HepG2 (cell line): ENCODE data around the gene FOLR1. TPM values are rescaled to one million over a fixed set of nuclear protein-coding genes. Genes with fewer than 3 reads are reported as not detected.
"Not testable (repeated sequence)": the region's sequence is repeated elsewhere in the genome, so short reads cannot be mapped to it uniquely, and the experiment has no call there.

Source experiments
- ATAC-seq: fragments of 200-7000 bp; cut with Tn5 transposase; 3 replicates; pipeline ENCODE4 v1.9.1; 2020; ENCODE audit warnings: mild to moderate bottlenecking, moderate library complexity
- BruUV-seq: library from RNA; stranded (reverse); fragments of 400-500 nt; replicated peaks from 2 replicates; lab custom pipeline; 2021; lab: Mats Ljungman, UMichigan
- CTCF ChIA-PET: fragments of 300-600 bp; formaldehyde crosslinking; extraction: SDS; loops from one replicate; lab custom pipeline; 2021; ENCODE audit warnings: low total read pairs, inconsistent platforms, low intra/inter-chr PET ratio; lab: Yijun Ruan, JAX
- POLR2A ChIA-PET: fragments of 350-600 bp; sonication (Branson Sonifier 250); formaldehyde crosslinking; loops from one replicate; lab custom pipeline; 2020; ENCODE audit warnings: antibody characterized with exemption, inconsistent platforms; lab: Yijun Ruan, JAX
- DNase-seq: peaks from one replicate; pipeline ENCODE4 v3.0.0-alpha.2; 2015; ENCODE audit warnings: low spot score
- FAIRE-seq: peaks from 3 replicates; lab custom pipeline; 2011; peaks lifted over from hg19 to GRCh38; lab: Jason Lieb, UNC
- H2AFZ ChIP-seq: one replicate; pipeline ENCODE4 v1.6.1; 2011; ENCODE audit warnings: low read length, inconsistent platforms
- H3K27ac ChIP-seq: fragments of 300-600 bp; 3 replicates; pipeline ENCODE4 v1.8.0; 2011; ENCODE audit warnings: mixed run types, mild to moderate bottlenecking, mixed read lengths, low read length, inconsistent platforms; ENCODE audit not compliant: insufficient read depth; ENCODE audit errors: extremely low read length
- H3K27me3 ChIP-seq, 2 experiments: fragments of 200-600 bp in 1 of 2; 2 replicates in 1 of 2; 3 replicates in 1 of 2; pipeline versions ENCODE4 v1.6.0 to v1.8.0; 2011; ENCODE audit warnings: low read length in 2 of 2, mild to moderate bottlenecking in 2 of 2, moderate library complexity in 2 of 2, inconsistent platforms in 1 of 2; ENCODE audit not compliant: insufficient read depth in 2 of 2, control insufficient read depth in 1 of 2
- H3K36me3 ChIP-seq, 2 experiments: fragments of 200-600 bp in 1 of 2; replicated peaks in 1 of 2; 2 replicates in 1 of 2; 3 replicates in 1 of 2; pipeline versions ENCODE4 v1.5.1 to v1.8.0; 2011; ENCODE audit warnings: low read length in 2 of 2, inconsistent platforms in 1 of 2; ENCODE audit not compliant: insufficient read depth in 2 of 2, control insufficient read depth in 1 of 2
- H3K4me1 ChIP-seq: 2 replicates; pipeline ENCODE4 v1.5.1; 2012; ENCODE audit warnings: low read length, inconsistent platforms; ENCODE audit not compliant: insufficient read depth
- H3K4me2 ChIP-seq: 2 replicates; pipeline ENCODE4 v1.6.0; 2011; ENCODE audit warnings: low read depth, low read length, inconsistent platforms
- H3K4me3 ChIP-seq, 3 experiments: fragments of 200-600 bp in 1 of 3; sonication (generic), shearing (Covaris generic) in 1 of 3; replicated peaks in 1 of 3; 2 replicates each; pipeline ENCODE4 v1.5.1; 2011 to 2016; ENCODE audit warnings: low read length in 3 of 3, inconsistent platforms in 2 of 3, low read depth in 2 of 3, mild to moderate bottlenecking in 2 of 3, control low read depth in 1 of 3, mixed read lengths in 1 of 3; ENCODE audit not compliant: insufficient read depth in 1 of 3
- H3K79me2 ChIP-seq: one replicate; pipeline ENCODE4 v1.6.1; 2011; ENCODE audit warnings: low read length, inconsistent platforms; ENCODE audit not compliant: insufficient read depth
- H3K9ac ChIP-seq: 2 replicates; pipeline ENCODE4 v1.6.0; 2011; ENCODE audit warnings: mild to moderate bottlenecking, low read depth, low read length, inconsistent platforms; ENCODE audit not compliant: insufficient read depth
- H3K9me3 ChIP-seq: 2 replicates; pipeline ENCODE4 v1.5.1; 2012; ENCODE audit warnings: mild to moderate bottlenecking, low read length
- H4K20me1 ChIP-seq: 2 replicates; pipeline ENCODE4 v1.6.0; 2011; ENCODE audit warnings: inconsistent platforms, mild to moderate bottlenecking, low read length, moderate library complexity; ENCODE audit not compliant: insufficient read depth
- CTCF ChIP-seq: sonication (generic); formaldehyde crosslinking; IDR thresholded peaks from 2 replicates; pipeline ENCODE4 v1.5.0; 2020; ENCODE audit warnings: mild to moderate bottlenecking, missing genetic modification reagents, moderate library complexity
- EZH2 ChIP-seq: conservative IDR thresholded peaks from 2 replicates; pipeline ENCODE4 v1.6.1; 2012; ENCODE audit warnings: mild to moderate bottlenecking, low read depth, low read length, moderate library complexity
- SMAD3 ChIP-seq: sonication (generic); formaldehyde crosslinking; IDR thresholded peaks from 2 replicates; pipeline ENCODE4 v1.4.0; 2020; ENCODE audit warnings: missing genetic modification reagents
- SOX6 ChIP-seq, 2 experiments: fragments of 450-650 bp in 1 of 2; sonication (generic) in 1 of 2; formaldehyde crosslinking in 1 of 2; IDR thresholded peaks; 2 replicates each; pipeline versions ENCODE4 v1.4.0 to v1.6.1; 2017 to 2020; ENCODE audit warnings: antibody characterized with exemption in 1 of 2, mild to moderate bottlenecking in 1 of 2, missing genetic modification reagents in 1 of 2
- STAG1 ChIP-seq: sonication (generic); formaldehyde crosslinking; IDR thresholded peaks from 2 replicates; pipeline ENCODE4 v1.4.0; 2020; ENCODE audit warnings: missing genetic modification reagents
- TAF1 ChIP-seq: sonication (generic); formaldehyde crosslinking; IDR thresholded peaks from 2 replicates; pipeline ENCODE4 v1.4.0; 2020; ENCODE audit warnings: missing genetic modification reagents
- WGBS: methylation state at CpG from one replicate; pipeline ENCODE4 v1.1.6; 2017; ENCODE audit warnings: low lambda C conversion rate; 5-methylcytosine and 5-hydroxymethylcytosine counted together
- in situ Hi-C: cut with HindIII; loops from 2 replicates; pipeline ENCODE4 v1.10.0; 2017; ENCODE audit warnings: low pct_unique_long_range_greater_than_20kb; ENCODE audit not compliant: extremely low pct_ligation_motif_present
- intact Hi-C: fragments of 100-400 bp; cut with micrococcal nuclease; formaldehyde crosslinking; loops from one replicate; pipeline ENCODE4 v1.10.0; 2022; ENCODE audit not compliant: unreplicated experiment
- polyA plus RNA-seq, 8 experiments: library from polyadenylated mRNA; depleted of rRNA in 3 of 8; stranded (reverse) in 7 of 8; unstranded in 1 of 8; fragments of >200 nt; fragmentation: Illumina TruSeq in 4 of 8; extraction: Trizol in 4 of 8; gene quantifications; 2 replicates each; pipeline versions ENCODE4 v1.2.1 to v1.2.3, GENCODE V29; 2011 to 2016; ENCODE audit warnings: low read depth in 4 of 8, missing spikeins in 1 of 8, mixed read lengths in 1 of 8; ENCODE audit not compliant: insufficient read depth in 1 of 8
- total RNA-seq, 5 experiments: library from RNA; depleted of rRNA; stranded (reverse); fragments of >200 nt; fragmentation: Illumina TruSeq; extraction: Trizol; gene quantifications; 2 replicates each; pipeline ENCODE4 v1.2.3, GENCODE V29; 2016; ENCODE audit warnings: low read depth in 1 of 5
- TF ChIP-seq, protein P1 (sequence below): sonication (generic); formaldehyde crosslinking; IDR thresholded peaks from 2 replicates; pipeline ENCODE4 v1.4.0; 2020; ENCODE audit warnings: missing genetic modification reagents
- TF ChIP-seq, protein P2 (sequence below): sonication (generic); formaldehyde crosslinking; IDR thresholded peaks from 2 replicates; pipeline ENCODE4 v1.4.0; 2020; ENCODE audit warnings: mild to moderate bottlenecking, missing genetic modification reagents

FOLR1 gene
- total and polyA plus RNA-seq, 2 of the 13 experiments (the other 11 are each of a cell fraction or from before 2014, with no cell fraction given) = 0.20 TPM; not detected in 1

DNA sequence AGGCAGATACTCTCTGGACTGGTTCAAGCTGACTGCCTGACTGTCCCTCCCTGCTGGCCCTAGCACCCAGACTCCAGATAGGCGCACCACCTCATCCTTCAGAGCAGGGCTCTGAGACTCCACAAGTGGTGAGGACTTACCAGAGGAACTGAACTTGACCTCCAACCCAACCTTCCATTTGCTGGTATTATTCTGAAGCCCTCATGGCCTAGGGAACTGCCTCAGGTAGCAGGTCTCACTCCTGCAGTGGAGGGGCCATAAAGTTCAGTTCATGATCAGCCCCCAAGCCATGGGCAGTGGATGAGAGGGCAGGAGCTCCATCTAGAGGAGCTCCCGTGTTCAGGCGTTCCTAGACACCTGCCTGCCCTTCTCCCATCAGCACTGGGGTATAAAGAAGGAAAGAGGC is 10.4 kb upstream of the FOLR1 start:
- FAIRE-seq (peak; percentile 28), ATAC-seq (peak; percentile 73)
- H3K9me3 ChIP-seq, H2AFZ ChIP-seq, H3K27ac ChIP-seq, CTCF ChIA-PET, H3K27me3 ChIP-seq, H3K79me2 ChIP-seq, in situ Hi-C loops, H3K4me1 ChIP-seq, DNase-seq, H3K36me3 ChIP-seq, POLR2A ChIA-PET, H4K20me1 ChIP-seq, H3K9ac ChIP-seq, H3K4me2 ChIP-seq, H3K4me3 ChIP-seq, BruUV-seq: not testable (repeated sequence)
- TF ChIP-seq, protein P1, sequence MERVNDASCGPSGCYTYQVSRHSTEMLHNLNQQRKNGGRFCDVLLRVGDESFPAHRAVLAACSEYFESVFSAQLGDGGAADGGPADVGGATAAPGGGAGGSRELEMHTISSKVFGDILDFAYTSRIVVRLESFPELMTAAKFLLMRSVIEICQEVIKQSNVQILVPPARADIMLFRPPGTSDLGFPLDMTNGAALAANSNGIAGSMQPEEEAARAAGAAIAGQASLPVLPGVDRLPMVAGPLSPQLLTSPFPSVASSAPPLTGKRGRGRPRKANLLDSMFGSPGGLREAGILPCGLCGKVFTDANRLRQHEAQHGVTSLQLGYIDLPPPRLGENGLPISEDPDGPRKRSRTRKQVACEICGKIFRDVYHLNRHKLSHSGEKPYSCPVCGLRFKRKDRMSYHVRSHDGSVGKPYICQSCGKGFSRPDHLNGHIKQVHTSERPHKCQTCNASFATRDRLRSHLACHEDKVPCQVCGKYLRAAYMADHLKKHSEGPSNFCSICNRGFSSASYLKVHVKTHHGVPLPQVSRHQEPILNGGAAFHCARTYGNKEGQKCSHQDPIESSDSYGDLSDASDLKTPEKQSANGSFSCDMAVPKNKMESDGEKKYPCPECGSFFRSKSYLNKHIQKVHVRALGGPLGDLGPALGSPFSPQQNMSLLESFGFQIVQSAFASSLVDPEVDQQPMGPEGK (CRISPR knock-in tag) = peak; percentile 70
- TF ChIP-seq STAG1 (CRISPR knock-in tag) = peak; percentile 47
- TF ChIP-seq CTCF (CRISPR knock-in tag) = peak; percentile 75
- intact Hi-C loops = loop anchor here (2.0 kb wide), 1 partner anchor 39 kb away; no protein-coding TSS in a partner anchor
- 38% methylated on average over 3 of the region's 3 CpGs for WGBS

DNA sequence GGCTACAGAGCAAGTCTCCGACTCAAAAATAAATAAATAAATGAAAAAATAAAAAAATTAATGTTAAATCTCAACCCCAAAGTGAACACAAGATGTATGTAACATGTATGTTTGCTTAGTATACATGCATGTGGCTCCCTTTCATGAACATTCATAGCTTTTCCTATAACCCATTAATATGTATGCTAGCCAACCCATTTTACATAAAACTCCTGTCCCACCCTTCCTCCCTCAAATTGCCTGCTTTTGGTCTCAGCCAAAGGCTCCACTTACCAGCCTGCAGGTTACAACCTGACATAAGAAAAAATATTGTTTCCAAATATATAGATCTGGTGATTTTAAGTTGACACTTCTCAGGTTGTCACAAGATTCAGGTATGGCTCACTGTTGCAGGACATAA is 3.7 kb upstream of the FOLR1 start:
- H3K27me3 ChIP-seq = 0 out of 5 replicates have a peak, but pooled peaks cover 0 to 6% of the 10 kb centered on the region in 2 experiments
- no peak overlapping the region for H3K27ac ChIP-seq
- no peak overlapping the region for H3K4me2 ChIP-seq
- H3K36me3 ChIP-seq = no peaks in the 10 kb centered on the region
- ATAC-seq = no peak
- CTCF ChIA-PET = no interaction called here
- intact Hi-C loops = no loop called here
- DNase-seq = no peak
- no peaks in the 10 kb centered on the region for H4K20me1 ChIP-seq
- TF ChIP-seq EZH2 = no peak
- no peak for TF ChIP-seq SOX6 (IDR thresholded peaks at IDR 0.05)
- no peak for TF ChIP-seq SOX6 (CRISPR knock-in tag; IDR thresholded peaks at IDR 0.05)
- TF ChIP-seq TAF1 = no peak
- TF ChIP-seq, protein P2, sequence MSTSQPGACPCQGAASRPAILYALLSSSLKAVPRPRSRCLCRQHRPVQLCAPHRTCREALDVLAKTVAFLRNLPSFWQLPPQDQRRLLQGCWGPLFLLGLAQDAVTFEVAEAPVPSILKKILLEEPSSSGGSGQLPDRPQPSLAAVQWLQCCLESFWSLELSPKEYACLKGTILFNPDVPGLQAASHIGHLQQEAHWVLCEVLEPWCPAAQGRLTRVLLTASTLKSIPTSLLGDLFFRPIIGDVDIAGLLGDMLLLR (CRISPR knock-in tag) = no peak
- no peak for TF ChIP-seq SMAD3 (CRISPR knock-in tag)
- no peak overlapping the region for H3K4me3 ChIP-seq
- no peaks in the 10 kb centered on the region for H3K79me2 ChIP-seq
- WGBS = 50% methylated on average over 1 of the region's 1 CpG
- H3K9me3 ChIP-seq = no peaks in the 10 kb centered on the region
- 0 out of 2 replicates have a peak, but pooled peaks cover 7% of the 10 kb centered on the region for H3K4me1 ChIP-seq
- in situ Hi-C loops = no loop called here
- H3K9ac ChIP-seq = no peak overlapping the region
- POLR2A ChIA-PET = no interaction called here
- BruUV-seq = no TSS peak
- no peak overlapping the region for H2AFZ ChIP-seq
- FAIRE-seq = no peak
